HEK293T (cell line): Measurements from ENCODE around the gene CEP170B.

ENCODE experiments used
- ARNT ChIP-seq: fragments of 450-650 bp; IDR thresholded peaks from 2 replicates; pipeline ENCODE4 v1.6.1; 2017; ENCODE audit warnings: mild to moderate bottlenecking
- BHLHE40 ChIP-seq: fragments of 450-650 bp; IDR thresholded peaks from 2 replicates; pipeline ENCODE4 v1.6.1; 2016; ENCODE audit warnings: mild to moderate bottlenecking, moderate library complexity, borderline replicate concordance
- CTBP1 ChIP-seq: fragments of 450-650 bp; IDR thresholded peaks from 2 replicates; pipeline ENCODE4 v1.6.1; 2016; ENCODE audit warnings: borderline replicate concordance
- ELF4 ChIP-seq: fragments of 450-650 bp; IDR thresholded peaks from 2 replicates; pipeline ENCODE4 v1.6.1; 2017; ENCODE audit warnings: antibody characterized with exemption
- FOXA1 ChIP-seq: fragments of 450-650 bp; IDR thresholded peaks from 2 replicates; pipeline ENCODE4 v1.6.1; 2016; ENCODE audit warnings: mild to moderate bottlenecking
- NFRKB ChIP-seq: fragments of 450-650 bp; IDR thresholded peaks from 2 replicates; pipeline ENCODE4 v1.6.1; 2016; ENCODE audit warnings: mild to moderate bottlenecking, moderate library complexity
- SP1 ChIP-seq: fragments of 450-650 bp; IDR thresholded peaks from 2 replicates; pipeline ENCODE4 v1.6.1; 2017
- SUZ12 ChIP-seq: fragments of 450-650 bp; IDR thresholded peaks from 2 replicates; pipeline ENCODE4 v1.6.1; 2016; ENCODE audit warnings: mild to moderate bottlenecking
- TARDBP ChIP-seq: fragments of 450-650 bp; IDR thresholded peaks from 2 replicates; pipeline ENCODE4 v1.6.1; 2016
- ZNF384 ChIP-seq: fragments of 450-650 bp; IDR thresholded peaks from 2 replicates; pipeline ENCODE4 v1.6.1; 2016
- TF ChIP-seq, protein P1 (sequence below): fragments of 450-650 bp; IDR thresholded peaks from 2 replicates; pipeline ENCODE4 v1.6.1; 2016

- TF ChIP-seq SP1 (no peak), CTBP1 (no peak), ZNF384 (no peak), SUZ12 (no peak), NFRKB (no peak), FOXA1 (no peak), ELF4 (no peak), BHLHE40 (no peak), ARNT (no peak), TARDBP (no peak)
- TF ChIP-seq, protein P1, sequence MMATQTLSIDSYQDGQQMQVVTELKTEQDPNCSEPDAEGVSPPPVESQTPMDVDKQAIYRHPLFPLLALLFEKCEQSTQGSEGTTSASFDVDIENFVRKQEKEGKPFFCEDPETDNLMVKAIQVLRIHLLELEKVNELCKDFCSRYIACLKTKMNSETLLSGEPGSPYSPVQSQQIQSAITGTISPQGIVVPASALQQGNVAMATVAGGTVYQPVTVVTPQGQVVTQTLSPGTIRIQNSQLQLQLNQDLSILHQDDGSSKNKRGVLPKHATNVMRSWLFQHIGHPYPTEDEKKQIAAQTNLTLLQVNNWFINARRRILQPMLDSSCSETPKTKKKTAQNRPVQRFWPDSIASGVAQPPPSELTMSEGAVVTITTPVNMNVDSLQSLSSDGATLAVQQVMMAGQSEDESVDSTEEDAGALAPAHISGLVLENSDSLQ, result no peak
These were observed 42.0 kb upstream of the CEP170B start for GRCh38 chr14:104822821-104823615.
